Ovary (tissue), 3 donors: ENCODE measurements around the gene ADCYAP1R1.

Experiments used
- CTCF ChIP-seq, 3 donors: fragments of 450-650 bp in 2 of 3; fragments of 200-600 bp in 1 of 3; IDR thresholded peaks; one replicate each; pipeline versions ENCODE4 v1.5.1 to v1.8.0; 2016 to 2022; ENCODE audit warnings: antibody characterized with exemption in 3 of 3, mild to moderate bottlenecking in 1 of 3
- EP300 ChIP-seq: sonication (generic); formaldehyde crosslinking; IDR thresholded peaks from one replicate; pipeline ENCODE4 v1.6.1; 2017; ENCODE audit warnings: antibody characterized with exemption
- POLR2A ChIP-seq: fragments of 450-650 bp; IDR thresholded peaks from one replicate; pipeline ENCODE4 v1.6.1; 2017; ENCODE audit warnings: antibody characterized with exemption, mild to moderate bottlenecking, moderate library complexity
- donor health status: DM: no; HTN: no; CAD: no.

GRCh38 chr7:31055471-31055870 lies 3.4 kb downstream of the ADCYAP1R1 start:
- no peak for TF ChIP-seq POLR2A
- TF ChIP-seq CTCF (IDR thresholded peaks at IDR 0.05), result no peak
- no peak for TF ChIP-seq EP300
